Nephron (organoid): ENCODE data around the gene ANKUB1.
"Not testable (repeated sequence)": the region's sequence is repeated elsewhere in the genome, so short reads cannot be mapped to it uniquely, and the experiment has no call there.

Experiments used
- H3K27ac Mint-ChIP-seq, 3 experiments: 2 replicates each; pipeline ENCODE4 v1.8.0; 2020; ENCODE audit warnings: mixed read lengths in 3 of 3, mild to moderate bottlenecking in 2 of 3, moderate library complexity in 1 of 3
- H3K27me3 Mint-ChIP-seq: 2 replicates; pipeline ENCODE4 v1.8.0; 2021; ENCODE audit warnings: low read depth, mild to moderate bottlenecking, moderate library complexity, mixed read lengths
- H3K36me3 Mint-ChIP-seq: 2 replicates; pipeline ENCODE4 v1.8.0; 2020; ENCODE audit warnings: low read depth, mixed read lengths
- H3K4me1 Mint-ChIP-seq: 2 replicates; pipeline ENCODE4 v1.8.0; 2020; ENCODE audit warnings: mixed read lengths
- H3K4me3 Mint-ChIP-seq, 3 experiments: 2 replicates each; pipeline ENCODE4 v1.8.0; 2020; ENCODE audit warnings: mild to moderate bottlenecking in 3 of 3, mixed read lengths in 3 of 3, moderate library complexity in 2 of 3
- H3K9me3 Mint-ChIP-seq: 2 replicates; pipeline ENCODE4 v1.8.0; 2020; ENCODE audit warnings: mixed read lengths
- TF ChIP-seq, protein P1 (sequence below), 3 experiments: fragments of 200-600 bp; sonication (generic); IDR thresholded peaks; one replicate each; pipeline ENCODE4 v1.5.0; 2021; ENCODE audit warnings: antibody characterized with exemption in 3 of 3; ENCODE audit not compliant: unreplicated experiment in 3 of 3

Gene ANKUB1

DNA sequence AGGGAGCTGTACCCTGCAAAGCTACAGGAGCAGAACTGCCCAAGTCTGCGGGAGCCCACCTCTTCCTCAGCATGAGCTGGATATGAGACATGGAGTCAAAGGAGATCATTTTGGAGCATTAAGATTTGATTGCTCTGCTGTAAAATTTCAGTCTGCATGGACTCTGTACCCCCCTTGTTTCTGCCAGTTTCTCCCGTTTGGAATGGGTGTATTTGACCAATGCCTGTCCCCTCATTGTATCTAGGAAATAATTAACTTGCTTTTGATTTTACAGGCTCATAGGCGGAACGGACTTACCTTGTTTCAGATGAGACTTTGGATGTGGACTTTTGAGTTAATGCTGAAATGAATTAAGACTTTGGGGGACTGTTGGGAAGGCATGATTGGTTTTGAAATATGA lies 39.0 kb upstream of the ANKUB1 start:
- Mint-ChIP-seq H3K27me3 (no peaks in the 10 kb centered on the region), H3K36me3 (peaks cover 58% of the 10 kb centered on the region), H3K9me3 (peaks cover 64% of the 10 kb centered on the region)

DNA sequence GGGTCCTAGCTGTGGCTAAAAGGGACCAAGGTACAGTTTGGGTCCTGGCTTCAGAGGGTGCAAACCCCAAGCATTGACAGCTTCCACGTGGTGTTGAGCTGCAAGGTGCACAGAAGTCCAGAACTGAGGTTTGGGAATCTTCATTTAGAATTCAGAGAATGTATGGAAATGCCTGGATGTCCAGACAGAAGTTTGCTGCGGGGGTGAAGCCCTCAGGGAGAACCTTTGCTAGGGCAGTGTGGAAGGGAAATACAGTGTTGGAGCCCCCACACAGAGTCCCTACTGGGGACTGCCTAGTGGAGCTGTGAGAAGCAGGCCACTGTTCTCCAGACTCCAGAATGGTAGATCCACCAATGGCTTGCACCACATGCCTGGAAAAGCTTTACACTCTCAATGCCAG lies 38.5 kb upstream of the ANKUB1 start:
- H3K4me1 Mint-ChIP-seq, result no peaks in the 10 kb centered on the region
- TF ChIP-seq, protein P1, sequence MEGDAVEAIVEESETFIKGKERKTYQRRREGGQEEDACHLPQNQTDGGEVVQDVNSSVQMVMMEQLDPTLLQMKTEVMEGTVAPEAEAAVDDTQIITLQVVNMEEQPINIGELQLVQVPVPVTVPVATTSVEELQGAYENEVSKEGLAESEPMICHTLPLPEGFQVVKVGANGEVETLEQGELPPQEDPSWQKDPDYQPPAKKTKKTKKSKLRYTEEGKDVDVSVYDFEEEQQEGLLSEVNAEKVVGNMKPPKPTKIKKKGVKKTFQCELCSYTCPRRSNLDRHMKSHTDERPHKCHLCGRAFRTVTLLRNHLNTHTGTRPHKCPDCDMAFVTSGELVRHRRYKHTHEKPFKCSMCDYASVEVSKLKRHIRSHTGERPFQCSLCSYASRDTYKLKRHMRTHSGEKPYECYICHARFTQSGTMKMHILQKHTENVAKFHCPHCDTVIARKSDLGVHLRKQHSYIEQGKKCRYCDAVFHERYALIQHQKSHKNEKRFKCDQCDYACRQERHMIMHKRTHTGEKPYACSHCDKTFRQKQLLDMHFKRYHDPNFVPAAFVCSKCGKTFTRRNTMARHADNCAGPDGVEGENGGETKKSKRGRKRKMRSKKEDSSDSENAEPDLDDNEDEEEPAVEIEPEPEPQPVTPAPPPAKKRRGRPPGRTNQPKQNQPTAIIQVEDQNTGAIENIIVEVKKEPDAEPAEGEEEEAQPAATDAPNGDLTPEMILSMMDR (IDR thresholded peaks at IDR 0.05; ENCODE audit: unreplicated experiment in 3 of 3), result no peak
- H3K4me3 Mint-ChIP-seq, result no peak overlapping the region

More for the DNA sequence above, 39.0 kb upstream of the ANKUB1 start:
- Mint-ChIP-seq H3K4me1 (no peaks in the 10 kb centered on the region), H3K27ac (no peak overlapping the region), H3K4me3 (no peak overlapping the region)
- TF ChIP-seq, protein P1 (IDR thresholded peaks at IDR 0.05; ENCODE audit: unreplicated experiment in 3 of 3), result no peak

DNA sequence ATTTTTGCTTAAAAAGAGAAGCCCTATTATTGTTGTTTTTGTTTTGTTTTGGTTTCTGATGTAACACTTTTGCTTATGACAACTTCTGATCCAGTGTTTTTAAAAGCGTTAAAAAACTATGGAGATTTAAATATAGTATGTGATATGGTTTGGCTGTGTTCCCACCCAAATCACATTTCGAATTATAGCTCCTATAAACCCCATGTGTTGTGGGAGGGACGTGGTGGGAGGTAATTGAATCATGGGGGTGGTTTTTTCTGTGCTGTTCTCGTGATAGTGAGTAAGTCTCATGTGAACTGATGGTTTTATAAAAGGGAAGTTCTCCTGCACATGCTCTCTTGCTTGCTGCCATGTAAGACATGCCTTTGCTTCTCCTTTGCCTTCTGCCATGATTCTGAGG lies 37.3 kb upstream of the ANKUB1 start:
- peaks cover 43% of the 10 kb centered on the region for H3K36me3 Mint-ChIP-seq
- peaks cover 50% of the 10 kb centered on the region for H3K9me3 Mint-ChIP-seq
- not testable (repeated sequence) for H3K27me3 Mint-ChIP-seq, H3K27ac Mint-ChIP-seq, H3K4me1 Mint-ChIP-seq, H3K4me3 Mint-ChIP-seq

More for the DNA sequence above, 38.5 kb upstream of the ANKUB1 start:
- Mint-ChIP-seq H3K27me3 (no peaks in the 10 kb centered on the region), H3K27ac (no peak overlapping the region), H3K9me3 (peaks cover 61% of the 10 kb centered on the region), H3K36me3 (peaks cover 54% of the 10 kb centered on the region)

DNA sequence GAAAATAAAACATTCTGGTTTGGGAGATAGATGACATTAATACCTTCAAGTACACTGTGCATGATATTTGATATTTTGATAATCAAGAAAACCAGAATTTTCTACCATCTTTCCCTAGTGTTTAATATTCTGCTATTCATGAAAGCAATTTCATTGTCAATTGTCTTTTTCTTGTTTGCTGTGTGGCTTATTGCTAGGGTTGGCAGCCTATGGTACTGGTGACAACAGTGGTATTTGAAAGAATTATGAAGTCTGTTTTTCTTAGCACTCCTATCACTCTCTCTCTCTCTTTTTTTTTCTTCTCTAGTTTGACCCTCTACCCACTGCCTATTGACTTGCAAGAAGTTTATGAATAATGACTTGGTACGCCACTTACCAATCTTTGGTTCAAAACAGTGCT lies 36.0 kb upstream of the ANKUB1 start:
- peaks cover 45% of the 10 kb centered on the region for H3K9me3 Mint-ChIP-seq
- H3K4me3 Mint-ChIP-seq, result no peak overlapping the region
- TF ChIP-seq, protein P1 (IDR thresholded peaks at IDR 0.05; ENCODE audit: unreplicated experiment in 3 of 3), result no peak
- H3K36me3 Mint-ChIP-seq, result peaks cover 41% of the 10 kb centered on the region
- H3K27me3 Mint-ChIP-seq, result no peaks in the 10 kb centered on the region
- no peaks in the 10 kb centered on the region for H3K4me1 Mint-ChIP-seq
- H3K27ac Mint-ChIP-seq, result no peak overlapping the region

DNA sequence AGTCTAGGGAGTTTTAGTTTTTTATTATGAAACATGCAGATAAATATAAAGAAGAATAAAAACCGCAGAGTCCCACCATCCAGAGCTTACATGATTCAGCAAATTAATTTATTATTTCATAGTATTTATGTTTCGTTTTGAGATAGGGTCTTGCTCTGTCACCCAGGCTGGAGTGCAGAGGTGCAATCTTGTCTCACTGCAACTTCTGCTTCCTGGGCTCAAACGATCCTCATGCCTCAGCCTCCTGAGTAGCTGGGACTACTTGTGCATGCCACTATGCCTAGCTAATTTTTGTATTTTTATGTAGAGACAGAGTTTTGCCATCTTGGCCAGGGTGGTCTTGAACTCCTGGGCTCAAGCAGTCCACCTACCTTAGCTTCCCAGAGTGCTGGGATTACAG lies 34.3 kb upstream of the ANKUB1 start:
- Mint-ChIP-seq H3K9me3 (peaks cover 37% of the 10 kb centered on the region), H3K4me3 (no peak overlapping the region), H3K4me1 (no peaks in the 10 kb centered on the region), H3K27me3 (no peaks in the 10 kb centered on the region), H3K27ac (no peak overlapping the region), H3K36me3 (peaks cover 36% of the 10 kb centered on the region)
- TF ChIP-seq, protein P1 (IDR thresholded peaks at IDR 0.05; ENCODE audit: unreplicated experiment in 3 of 3), result no peak

DNA sequence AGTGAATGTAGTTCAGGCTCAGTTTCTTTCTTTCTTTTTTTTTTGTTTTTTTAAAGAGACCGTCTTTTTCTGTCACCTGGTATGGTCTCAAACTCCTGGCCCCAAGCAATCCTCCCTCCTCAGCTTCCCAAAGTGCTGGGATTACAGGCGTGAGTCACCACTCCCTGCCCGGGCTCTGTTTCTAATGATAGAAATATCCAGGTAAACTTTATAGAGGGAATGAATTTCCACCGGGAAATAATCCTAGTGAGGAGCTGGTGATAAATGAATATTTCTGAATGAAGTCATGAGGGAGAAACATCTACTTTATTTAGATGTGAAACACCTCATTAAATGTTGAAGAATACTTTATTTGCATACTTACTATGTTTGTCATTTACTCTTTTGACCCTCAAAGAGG lies 27.8 kb upstream of the ANKUB1 start:
- TF ChIP-seq, protein P1 (IDR thresholded peaks at IDR 0.05; ENCODE audit: unreplicated experiment in 3 of 3), result no peak
- Mint-ChIP-seq H3K4me1 (peaks cover 15% of the 10 kb centered on the region), H3K9me3 (peaks cover 19% of the 10 kb centered on the region), H3K27me3 (no peaks in the 10 kb centered on the region), H3K27ac (no peak overlapping the region), H3K36me3 (peaks cover 27% of the 10 kb centered on the region), H3K4me3 (no peak overlapping the region)
